ENCODE results near the gene TAAR8.
"Not testable (repeated sequence)": the region's sequence is repeated elsewhere in the genome, so short reads cannot be mapped to it uniquely, and the experiment has no call there.

Gene TAAR8, protein sequence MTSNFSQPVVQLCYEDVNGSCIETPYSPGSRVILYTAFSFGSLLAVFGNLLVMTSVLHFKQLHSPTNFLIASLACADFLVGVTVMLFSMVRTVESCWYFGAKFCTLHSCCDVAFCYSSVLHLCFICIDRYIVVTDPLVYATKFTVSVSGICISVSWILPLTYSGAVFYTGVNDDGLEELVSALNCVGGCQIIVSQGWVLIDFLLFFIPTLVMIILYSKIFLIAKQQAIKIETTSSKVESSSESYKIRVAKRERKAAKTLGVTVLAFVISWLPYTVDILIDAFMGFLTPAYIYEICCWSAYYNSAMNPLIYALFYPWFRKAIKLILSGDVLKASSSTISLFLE

GRCh38 chr6:132552372-132552771 lies at the start of gene TAAR8:
TSS of gene TAAR8 (plus strand) at chr6:132552672. CDS start at chr6:132552693, 21 bp downstream.
- DNase-seq (ENCODE audit: extremely low read depth in 1 of 2, low read depth in 1 of 2), result no peak

DNA sequence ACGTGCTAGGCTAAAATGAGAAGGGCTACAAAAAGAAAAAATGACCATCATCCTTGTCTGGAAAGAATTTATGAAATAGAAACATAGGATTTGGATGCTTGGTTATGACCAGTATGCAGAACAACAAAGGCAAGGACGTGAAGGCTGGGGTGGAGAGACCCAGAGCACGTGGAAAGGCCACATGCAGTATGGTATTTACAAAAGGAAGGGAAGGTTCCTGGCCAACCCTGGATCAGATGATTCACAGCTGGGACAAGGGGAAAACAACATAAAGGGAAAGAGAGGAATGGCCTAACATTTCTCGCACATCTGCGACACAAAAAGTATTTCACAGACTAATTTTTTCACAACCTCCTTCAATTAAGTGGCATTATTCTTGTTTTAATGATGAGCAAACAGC lies 47.7 kb upstream of the TAAR8 start:
- no peak for DNase-seq (ENCODE audit: extremely low read depth in 1 of 2, low read depth in 1 of 2)

DNA sequence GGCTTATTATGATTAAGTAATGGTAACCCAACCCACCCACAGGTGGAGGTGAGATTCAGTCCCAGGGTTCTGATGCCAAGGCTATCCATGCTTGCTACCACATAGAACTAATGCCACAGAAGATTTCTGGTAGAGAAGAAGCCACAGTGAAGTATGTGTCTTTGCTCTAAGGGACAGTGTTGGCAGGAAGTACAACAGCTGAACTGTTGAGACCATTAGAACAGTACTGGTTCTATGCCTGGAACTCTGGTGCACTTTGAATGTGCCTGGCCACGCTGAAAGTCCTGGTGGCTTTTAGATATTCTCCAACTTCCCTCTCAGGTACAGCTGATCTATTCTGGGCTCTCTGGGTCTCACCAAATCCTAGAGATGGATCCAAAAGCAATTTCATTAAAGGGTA lies 47.3 kb upstream of the TAAR8 start:
- no peak for DNase-seq (ENCODE audit: extremely low read depth in 1 of 2, low read depth in 1 of 2)

DNA sequence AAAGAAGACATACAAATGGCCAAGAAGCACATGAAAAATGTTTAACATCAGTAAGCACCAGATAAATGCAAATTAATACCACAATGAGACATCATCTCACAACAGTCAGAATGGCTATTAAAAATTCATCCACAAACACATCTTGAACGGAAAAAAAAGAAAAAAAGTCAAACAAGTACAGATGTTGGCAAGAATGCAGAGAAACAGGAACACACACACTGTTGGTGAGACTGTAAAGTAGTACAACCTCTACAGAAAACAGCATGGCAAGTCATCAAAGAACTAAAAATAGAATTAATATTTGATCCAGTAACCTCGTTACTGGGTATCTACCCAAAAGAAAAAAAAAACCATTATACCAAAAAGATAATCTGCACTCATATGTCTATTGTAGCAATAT lies 46.0 kb upstream of the TAAR8 start:
- no peak for DNase-seq (ENCODE audit: extremely low read depth in 1 of 2, low read depth in 1 of 2)

- DNase-seq (ENCODE audit: extremely low read depth in 1 of 2, low read depth in 1 of 2), result no peak
Measured at GRCh38 chr6:132506869-132507808, 45.3 kb upstream of the TAAR8 start.

GRCh38 chr6:132511210-132511830 lies 41.2 kb upstream of the TAAR8 start:
- DNase-seq (ENCODE audit: extremely low read depth in 1 of 2, low read depth in 1 of 2), result no peak

GRCh38 chr6:132511831-132512220 lies 40.6 kb upstream of the TAAR8 start:
- DNase-seq (ENCODE audit: extremely low read depth in 1 of 2, low read depth in 1 of 2), result no peak

DNA sequence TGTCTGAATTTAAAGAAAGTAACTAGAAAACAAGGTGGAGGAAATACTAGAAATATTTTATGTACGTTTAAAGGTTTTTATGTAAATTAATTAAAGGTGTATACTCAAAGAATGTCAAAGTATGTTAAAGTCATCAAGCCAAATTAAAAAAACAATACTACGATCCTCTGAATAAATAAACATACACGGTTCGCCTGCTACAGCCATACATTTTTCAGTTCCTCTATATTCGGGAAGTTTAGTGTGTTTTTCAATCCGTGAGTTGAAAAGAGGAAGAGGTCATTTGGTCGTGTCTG lies 40.2 kb upstream of the TAAR8 start:
- DNase-seq (ENCODE audit: extremely low read depth in 1 of 2, low read depth in 1 of 2), result no peak

GRCh38 chr6:132512638-132513632 lies 39.5 kb upstream of the TAAR8 start, which contains the start of gene STX7:
TSS of gene STX7 (minus strand) at chr6:132513116. CDS start at chr6:132503530, 9,586 bp downstream.
- peak; percentile 73 to 81 for DNase-seq (ENCODE audit: extremely low read depth in 1 of 2, low read depth in 1 of 2)

GRCh38 chr6:132513831-132514545 lies 38.5 kb upstream of the TAAR8 start:
- DNase-seq (ENCODE audit: extremely low read depth in 1 of 2, low read depth in 1 of 2), result no peak

GRCh38 chr6:132515386-132515785 lies 37.1 kb upstream of the TAAR8 start:
- no peak for DNase-seq (ENCODE audit: extremely low read depth in 1 of 2, low read depth in 1 of 2)

DNA sequence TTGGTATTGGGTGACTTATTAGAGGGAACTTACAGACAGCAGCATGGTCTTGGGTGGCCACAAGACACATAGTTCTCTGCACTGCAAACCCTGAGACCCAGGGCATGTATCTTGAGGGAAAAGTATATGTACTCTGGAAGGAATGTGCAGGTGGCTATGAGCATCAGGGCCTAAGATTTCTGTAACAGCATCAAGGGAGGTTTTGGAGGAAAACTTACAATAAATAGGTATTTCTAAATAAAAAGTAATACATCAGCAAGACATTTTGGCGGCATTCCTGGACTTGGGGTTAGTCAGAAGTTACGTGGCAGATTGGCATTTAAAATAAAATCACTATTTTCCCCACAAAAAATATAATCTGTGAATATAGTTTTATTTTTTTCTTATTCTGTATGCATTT lies 31.5 kb upstream of the TAAR8 start:
- no peak for DNase-seq (ENCODE audit: extremely low read depth in 1 of 2, low read depth in 1 of 2)

- no peak for DNase-seq (ENCODE audit: extremely low read depth in 1 of 2, low read depth in 1 of 2)
Measured at GRCh38 chr6:132524646-132525045, 27.8 kb upstream of the TAAR8 start.

DNA sequence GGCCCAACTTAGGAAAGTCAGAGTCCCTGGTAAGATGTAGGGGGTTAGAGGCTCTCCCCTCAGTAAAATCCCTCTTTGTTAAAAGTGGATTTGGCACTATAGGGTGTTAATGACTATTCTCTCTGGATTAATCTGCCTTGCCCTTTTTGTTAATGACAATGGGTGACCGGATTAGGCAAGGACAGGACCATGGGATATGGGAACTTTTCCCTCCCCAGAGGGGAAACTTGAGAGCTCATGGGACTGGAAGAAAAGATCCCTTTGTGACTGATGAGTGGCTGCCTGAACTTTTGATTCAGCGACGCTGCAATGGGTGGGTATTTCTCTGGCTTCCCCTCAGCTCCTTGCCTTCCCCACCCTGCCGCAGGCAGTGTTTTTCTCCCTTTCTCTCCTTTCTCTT lies 26.6 kb upstream of the TAAR8 start:
- no peak for DNase-seq (ENCODE audit: extremely low read depth in 1 of 2, low read depth in 1 of 2)

- DNase-seq (ENCODE audit: extremely low read depth in 1 of 2, low read depth in 1 of 2), result no peak
Measured at GRCh38 chr6:132526461-132526860, 26.0 kb upstream of the TAAR8 start.

DNA sequence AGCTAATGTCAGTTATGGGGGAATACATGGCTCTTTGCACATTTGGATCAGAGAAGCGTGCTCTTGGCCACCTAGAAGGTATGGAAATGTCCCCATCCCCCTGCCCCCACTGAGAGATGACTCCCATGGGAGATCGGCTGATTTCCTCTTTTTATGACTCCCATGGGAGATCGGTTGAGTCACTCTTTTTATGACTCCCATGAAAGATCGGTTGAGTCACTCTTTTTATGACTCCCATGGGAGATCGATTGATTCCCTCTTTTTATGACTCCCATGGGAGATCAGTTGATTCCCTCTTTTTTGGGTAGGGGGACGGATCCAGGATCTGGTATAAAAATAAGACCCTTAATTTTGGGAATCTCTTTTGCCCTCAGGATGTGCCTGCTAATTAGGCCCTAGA lies 24.7 kb upstream of the TAAR8 start:
- no peak for DNase-seq (ENCODE audit: extremely low read depth in 1 of 2, low read depth in 1 of 2)

GRCh38 chr6:132530293-132530974 lies 22.0 kb upstream of the TAAR8 start:
- DNase-seq (ENCODE audit: extremely low read depth in 1 of 2, low read depth in 1 of 2), result peak in 1 of 2 donors; percentile 34

DNA sequence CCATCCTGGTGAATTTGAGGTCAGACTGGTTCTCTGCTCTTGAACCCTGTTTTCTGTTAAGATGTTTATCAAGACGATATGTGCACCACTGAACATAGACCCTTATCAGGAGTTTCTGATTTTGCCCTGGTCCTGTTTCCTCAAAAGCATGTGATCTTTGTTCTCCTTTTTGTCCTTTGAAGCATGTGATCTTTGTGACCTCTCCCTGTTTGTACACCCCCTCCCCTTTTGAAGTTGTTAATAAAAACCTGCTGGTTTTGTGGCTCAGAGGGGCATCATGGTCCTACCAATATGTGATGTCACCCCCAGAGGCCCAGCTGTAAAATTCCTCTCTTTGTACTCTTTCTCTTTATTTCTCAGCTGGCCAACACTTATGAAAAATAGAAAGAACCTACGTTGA lies 17.9 kb upstream of the TAAR8 start:
- DNase-seq (ENCODE audit: extremely low read depth in 1 of 2, low read depth in 1 of 2), result not testable (repeated sequence)

DNA sequence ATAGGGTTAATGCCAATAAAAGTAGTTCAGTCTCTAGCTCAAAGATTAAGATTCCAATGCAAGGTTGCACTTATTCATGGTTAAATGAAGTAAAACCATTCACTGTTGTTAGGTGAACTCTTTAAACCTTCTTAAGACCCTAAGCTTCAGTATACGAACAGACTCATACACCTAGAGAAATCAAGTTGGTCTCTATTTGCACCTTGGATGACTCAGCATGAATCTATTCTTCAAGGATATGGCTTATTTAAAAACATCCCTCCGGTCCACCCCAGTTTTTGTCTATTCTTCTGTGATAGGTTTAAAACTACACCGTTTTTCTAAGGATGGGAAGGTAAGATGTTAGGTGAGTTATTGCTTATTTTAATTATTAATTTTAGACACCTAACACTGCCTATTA lies 15.3 kb upstream of the TAAR8 start:
- DNase-seq (ENCODE audit: extremely low read depth in 1 of 2, low read depth in 1 of 2), result no peak

Data from stimulated activated CD8-positive, alpha-beta memory T cell treated with anti-CD3 and anti-CD28 coated beads, Interleukin-7, amount 100 ng/mL, for 48 hours (primary cell).